TTC549 (cell line): Measurements from ENCODE around the gene CNGA4.

Experiments used
- FAIRE-seq: peaks from 2 replicates; lab custom pipeline; 2012; peaks lifted over from hg19 to GRCh38; lab: Jason Lieb, UNC

The CNGA4 gene, protein sequence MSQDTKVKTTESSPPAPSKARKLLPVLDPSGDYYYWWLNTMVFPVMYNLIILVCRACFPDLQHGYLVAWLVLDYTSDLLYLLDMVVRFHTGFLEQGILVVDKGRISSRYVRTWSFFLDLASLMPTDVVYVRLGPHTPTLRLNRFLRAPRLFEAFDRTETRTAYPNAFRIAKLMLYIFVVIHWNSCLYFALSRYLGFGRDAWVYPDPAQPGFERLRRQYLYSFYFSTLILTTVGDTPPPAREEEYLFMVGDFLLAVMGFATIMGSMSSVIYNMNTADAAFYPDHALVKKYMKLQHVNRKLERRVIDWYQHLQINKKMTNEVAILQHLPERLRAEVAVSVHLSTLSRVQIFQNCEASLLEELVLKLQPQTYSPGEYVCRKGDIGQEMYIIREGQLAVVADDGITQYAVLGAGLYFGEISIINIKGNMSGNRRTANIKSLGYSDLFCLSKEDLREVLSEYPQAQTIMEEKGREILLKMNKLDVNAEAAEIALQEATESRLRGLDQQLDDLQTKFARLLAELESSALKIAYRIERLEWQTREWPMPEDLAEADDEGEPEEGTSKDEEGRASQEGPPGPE

DNA sequence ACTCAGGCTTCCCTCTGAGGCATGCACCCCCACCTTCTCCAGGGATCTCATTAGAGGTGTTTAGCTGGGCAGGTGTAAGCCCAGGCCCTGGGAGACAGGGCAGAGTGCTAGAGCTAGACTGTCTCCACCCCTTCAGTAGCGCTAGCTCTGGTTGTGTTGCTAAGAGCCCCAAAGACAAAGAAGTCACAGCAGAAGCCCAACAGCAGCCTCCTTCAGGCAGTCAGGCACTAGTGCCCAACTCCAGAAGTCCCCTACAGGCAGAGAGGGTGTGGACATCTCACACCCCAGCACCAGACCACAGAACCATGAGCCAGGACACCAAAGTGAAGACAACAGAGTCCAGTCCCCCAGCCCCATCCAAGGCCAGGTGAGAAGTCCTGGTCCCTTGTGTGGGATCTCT, at the start of gene CNGA4:
CNGA4 (plus strand) TSS at position 188 of the 400 bp plus-strand sequence; CDS start at position 306, 118 bp downstream.
- no peak for FAIRE-seq

DNA sequence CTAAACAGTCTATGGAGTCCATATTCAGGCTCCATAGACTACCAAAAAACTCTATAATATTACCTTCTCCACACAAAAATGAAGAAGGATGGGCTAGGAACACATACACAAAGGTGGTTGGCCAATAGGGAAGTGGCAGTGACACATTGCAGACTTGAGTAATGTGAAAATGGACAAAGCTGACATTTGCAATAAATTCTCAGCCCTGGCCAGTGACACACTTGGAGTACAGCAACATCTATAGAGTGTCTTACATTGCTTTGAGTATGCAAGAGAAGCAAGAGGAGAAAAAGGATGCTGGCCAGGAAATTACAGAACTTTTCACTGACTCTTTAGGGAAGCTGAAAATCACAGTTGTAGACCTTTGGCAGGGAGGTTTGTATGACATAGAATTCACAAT, 47.1 kb upstream of the CNGA4 start:
- no peak for FAIRE-seq

- FAIRE-seq, result no peak
Measured at GRCh38 chr11:6194065-6194581, 44.8 kb upstream of the CNGA4 start.

- no peak for FAIRE-seq
Measured at GRCh38 chr11:6196396-6196795, 42.5 kb upstream of the CNGA4 start.

- FAIRE-seq, result no peak
Measured at GRCh38 chr11:6197466-6198200, 41.3 kb upstream of the CNGA4 start.

DNA sequence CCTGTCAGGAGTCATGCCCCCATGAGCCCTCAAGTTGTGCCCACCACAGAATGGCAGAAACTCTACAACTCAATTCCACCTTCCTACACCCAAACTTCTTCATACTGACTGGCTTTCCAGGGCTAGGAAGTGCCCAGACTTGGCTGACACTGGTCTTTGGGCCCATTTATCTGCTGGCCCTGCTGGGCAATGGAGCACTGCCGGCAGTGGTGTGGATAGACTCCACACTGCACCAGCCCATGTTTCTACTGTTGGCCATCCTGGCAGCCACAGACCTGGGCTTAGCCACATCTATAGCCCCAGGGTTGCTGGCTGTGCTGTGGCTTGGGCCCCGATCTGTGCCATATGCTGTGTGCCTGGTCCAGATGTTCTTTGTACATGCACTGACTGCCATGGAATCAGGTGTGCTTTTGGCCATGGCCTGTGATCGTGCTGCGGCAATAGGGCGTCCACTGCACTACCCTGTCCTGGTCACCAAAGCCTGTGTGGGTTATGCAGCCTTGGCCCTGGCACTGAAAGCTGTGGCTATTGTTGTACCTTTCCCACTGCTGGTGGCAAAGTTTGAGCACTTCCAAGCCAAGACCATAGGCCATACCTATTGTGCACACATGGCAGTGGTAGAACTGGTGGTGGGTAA, 39.6 kb upstream of the CNGA4 start, which contains the start of gene OR52W1:
OR52W1 (plus strand) TSS at position 51 of the 637 bp plus-strand sequence; CDS start at position 51, 0 bp downstream.
- FAIRE-seq, result no peak

DNA sequence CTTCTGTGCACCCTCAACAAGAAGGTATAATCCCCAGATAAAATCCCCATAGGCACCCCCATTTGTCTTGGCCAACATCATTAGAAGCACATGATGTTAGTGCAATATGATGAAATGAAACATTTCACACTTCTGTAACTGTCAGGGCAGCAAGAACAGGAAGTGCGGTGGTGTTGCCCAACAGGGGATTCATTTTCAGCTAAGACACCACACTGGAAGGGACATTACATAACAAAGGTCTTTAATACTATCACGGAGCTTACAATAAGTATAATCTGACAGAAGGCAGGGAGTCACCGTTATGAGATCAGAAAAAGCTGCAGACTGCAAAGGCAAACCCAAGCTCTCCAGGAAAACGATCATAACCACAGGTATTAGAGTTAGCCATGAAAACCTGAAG, 37.9 kb upstream of the CNGA4 start:
- no peak for FAIRE-seq

- no peak for FAIRE-seq
Measured at GRCh38 chr11:6201481-6201880, 37.4 kb upstream of the CNGA4 start.

DNA sequence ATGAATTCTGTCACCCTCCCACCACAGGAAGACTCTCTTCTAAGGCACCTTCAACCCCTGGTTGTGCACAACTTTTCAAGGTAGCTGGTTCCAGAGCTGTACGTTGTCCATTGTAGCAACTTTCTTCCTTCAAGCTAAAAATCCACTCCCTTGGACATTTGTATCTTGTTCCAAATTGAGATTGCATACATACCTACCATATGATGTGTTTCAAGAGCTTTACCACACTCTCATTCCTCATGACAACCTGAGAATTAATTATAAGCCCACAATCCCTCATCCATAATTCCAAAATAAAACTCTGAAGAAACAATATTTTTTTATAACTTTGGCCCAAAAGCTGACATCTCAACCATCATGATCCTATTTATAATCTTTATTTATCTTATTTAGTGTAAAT, 36.8 kb upstream of the CNGA4 start:
- no peak for FAIRE-seq

DNA sequence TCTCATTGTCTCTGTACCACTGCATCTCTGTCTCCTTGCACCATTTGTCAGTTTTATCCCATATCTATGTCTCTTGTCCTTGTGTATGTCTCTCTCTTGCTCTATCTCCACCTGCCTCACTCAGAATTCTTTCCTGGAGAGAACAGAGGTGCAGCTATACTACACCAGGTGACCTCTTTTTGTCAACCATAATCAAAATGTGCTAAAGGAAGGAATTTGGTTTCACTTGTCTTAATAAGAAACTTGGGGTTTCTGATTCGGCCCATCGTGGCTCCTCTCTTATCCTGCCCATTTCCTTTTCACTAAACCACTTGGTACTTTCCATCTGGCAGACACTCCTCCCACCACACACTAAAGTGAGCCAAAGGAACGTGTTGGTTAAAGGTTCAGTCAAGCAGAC, 35.6 kb upstream of the CNGA4 start:
- no peak for FAIRE-seq

DNA sequence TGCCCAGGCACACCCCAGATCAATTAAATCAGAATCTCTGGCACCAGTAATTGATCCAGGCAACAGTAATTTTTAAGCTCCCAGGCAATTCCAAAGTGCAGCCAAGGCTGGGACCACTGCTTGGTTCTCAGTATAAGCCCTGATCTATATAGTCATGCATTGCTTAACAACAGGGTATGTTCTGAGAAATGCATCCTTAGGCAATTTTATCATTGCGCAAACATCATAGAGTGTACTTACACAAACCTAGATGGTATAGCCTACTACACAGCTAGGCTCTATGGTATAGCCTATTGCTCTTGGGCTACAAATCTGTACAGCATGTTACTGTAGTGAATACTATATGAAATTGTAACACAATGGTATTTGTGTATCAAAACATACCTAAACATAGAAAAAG, 34.2 kb upstream of the CNGA4 start:
- FAIRE-seq, result no peak

DNA sequence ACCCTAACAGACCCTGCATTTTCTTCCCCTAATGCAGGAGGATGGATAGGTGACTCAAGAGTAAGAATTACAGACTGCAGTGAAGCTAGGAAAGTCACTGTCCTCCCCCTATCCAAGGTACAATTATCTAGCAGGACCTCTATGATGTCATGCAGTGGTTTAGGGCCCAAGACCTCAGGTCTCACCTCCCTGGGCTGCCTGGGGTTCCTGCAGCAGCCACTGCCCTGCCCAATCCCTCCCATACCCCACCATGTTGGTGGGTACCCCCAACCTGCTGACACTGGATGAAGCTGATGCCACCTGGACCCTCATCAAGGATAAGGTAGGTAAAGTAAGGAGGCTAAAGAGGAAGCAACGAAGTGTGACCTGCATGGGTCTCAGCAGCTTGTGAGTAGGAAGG, 33.5 kb upstream of the CNGA4 start, which contains the start of gene C11orf42:
C11orf42 (plus strand) TSS at position 192 of the 400 bp plus-strand sequence; CDS start at position 251, 59 bp downstream.
- FAIRE-seq, result no peak

DNA sequence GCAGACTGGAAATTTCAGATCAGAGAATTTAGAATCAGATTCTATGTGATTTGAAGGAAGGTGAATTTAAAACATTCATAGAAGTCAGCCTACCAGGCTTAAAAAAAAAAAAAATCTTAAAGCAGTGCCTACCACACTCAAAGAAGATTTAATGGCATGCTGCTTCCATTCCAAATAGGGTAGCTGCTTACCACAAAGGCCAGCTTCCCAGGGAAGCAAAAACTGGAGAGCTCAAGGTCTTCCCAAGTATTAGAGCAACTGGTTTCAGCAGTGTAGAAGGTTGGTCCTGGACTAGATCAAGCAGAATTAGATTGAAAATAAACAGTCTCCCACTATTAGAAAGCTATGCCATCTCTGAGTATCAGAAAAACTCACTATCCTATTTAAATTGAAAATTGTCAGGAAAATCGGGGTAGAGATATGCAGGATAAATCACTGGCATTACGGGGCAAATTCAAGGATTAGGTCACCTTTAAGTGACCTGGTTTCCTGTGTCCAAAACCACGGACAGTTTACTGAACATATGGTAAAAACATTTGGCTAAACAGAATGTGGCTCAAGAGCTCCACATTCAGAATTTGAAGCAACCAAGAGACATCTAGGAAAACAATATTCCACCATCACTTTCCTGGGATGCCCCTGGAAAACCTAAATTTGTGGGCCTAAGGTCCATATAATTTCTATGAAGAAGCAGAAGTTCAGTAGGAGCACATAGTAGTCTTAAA, 32.3 kb upstream of the CNGA4 start:
- no peak for FAIRE-seq

DNA sequence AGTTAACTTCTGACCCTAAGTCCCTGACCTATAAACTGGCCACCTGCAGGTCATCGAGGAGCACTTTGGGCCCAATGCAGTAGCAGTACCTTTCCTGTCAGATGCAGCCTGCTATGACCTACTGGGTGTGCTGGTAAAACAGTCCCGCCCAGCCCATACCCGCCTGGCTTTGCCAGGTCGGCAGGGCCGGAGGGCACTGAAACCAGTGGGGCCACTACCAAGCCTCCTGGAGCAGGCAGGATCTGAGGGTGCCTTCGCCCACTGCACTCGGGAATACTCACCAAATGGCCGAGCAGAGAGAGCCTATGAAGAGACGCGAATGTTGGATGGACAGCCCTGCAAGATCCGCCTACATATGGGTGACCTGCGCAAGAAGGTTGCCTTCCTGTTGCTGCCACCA, 29.1 kb upstream of the CNGA4 start:
- FAIRE-seq, result no peak

DNA sequence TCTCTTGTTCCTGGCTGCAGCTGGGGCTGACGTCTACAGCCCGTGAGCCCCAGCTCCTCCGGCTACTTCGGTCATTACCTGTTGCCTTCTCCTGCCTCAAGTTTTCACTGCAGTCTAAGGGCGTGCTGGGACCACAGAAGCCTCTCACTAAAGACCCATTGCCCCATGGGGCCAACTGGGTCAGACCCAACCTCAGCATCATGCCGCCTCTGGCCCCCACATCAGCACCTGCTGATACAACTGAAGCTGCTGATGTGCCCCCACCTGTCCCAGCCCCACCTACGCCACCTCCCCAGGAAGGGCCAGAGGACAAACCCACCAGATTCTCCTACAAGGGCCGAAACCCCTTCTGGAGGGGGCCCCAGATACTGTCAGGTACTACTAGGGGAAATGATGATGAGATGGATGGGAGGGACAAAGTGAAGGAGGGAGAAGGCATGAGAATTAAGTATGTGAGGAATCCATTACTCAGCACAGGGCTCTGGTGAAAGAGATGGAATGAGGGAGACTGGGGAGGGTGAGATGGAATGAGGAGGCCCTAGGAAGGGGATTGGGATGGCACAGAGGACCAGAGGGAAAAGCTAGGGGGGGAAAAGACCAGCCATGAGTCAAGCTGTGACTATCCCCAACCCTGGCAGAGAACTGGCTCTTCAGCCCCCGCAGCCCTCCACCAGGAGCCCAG, 28.5 kb upstream of the CNGA4 start:
- FAIRE-seq, result no peak

- no peak for FAIRE-seq
Measured at GRCh38 chr11:6214530-6214929, 24.4 kb upstream of the CNGA4 start.

GRCh38 chr11:6216501-6216900, 22.4 kb upstream of the CNGA4 start:
- FAIRE-seq, result no peak

DNA sequence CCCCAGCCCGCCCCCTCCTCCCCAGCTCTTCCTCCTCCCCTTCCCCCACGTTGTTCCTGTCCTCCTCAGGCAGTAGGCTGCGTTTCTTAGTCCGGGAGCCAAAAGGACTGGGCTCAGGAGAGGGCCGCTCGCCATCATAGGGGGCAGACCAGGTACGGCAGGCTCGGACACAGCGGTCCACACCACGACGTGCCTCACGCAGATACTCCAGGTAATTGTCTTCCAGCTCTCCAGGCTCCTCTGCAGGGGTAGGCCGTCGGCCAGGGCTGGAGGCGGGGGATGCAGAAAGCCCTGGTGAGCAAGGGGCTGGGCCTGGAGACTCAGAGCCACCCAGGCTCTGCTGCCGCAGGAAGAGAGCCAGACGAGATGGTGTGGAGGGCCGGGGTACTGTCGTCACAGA, 21.2 kb upstream of the CNGA4 start:
- FAIRE-seq, result no peak

GRCh38 chr11:6219359-6219758, 19.5 kb upstream of the CNGA4 start:
- no peak for FAIRE-seq

GRCh38 chr11:6223854-6224253, 15.0 kb upstream of the CNGA4 start:
- no peak for FAIRE-seq

DNA sequence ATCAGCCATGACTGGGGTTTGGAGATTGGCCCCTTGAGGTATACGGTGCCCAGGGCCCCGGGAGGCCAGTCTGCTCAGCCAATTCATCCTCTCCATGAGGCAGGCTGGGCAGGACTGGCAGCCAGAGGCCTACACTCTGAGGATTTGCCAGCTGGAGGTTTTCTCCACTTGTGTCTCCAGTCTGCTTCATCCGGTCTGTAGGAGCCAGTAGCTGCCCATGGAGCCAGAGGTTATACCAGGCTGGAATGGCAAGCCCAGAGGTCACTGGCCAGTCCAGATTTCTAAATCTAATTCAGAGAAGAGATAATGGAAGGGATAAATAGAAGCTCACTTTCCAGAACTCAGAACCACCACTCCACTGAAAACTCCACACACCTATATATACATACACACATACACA, 14.5 kb upstream of the CNGA4 start:
- no peak for FAIRE-seq
